HK-2 (cell line): ENCODE data around the gene OR2V2.
"Not testable (repeated sequence)": the region's sequence is repeated elsewhere in the genome, so short reads cannot be mapped to it uniquely, and the experiment has no call there.

ENCODE experiments used
- DNase-seq: peaks from one replicate; pipeline ENCODE4 v3.0.0-alpha.2; 2018; ENCODE audit not compliant: unreplicated experiment

The OR2V2 gene

GRCh38 chr5:181114844-181115778 is 32.3 kb upstream of the OR2V2 start:
- DNase-seq = peak; percentile 17

- no peak for DNase-seq
Measured at GRCh38 chr5:181118369-181118768, 29.0 kb upstream of the OR2V2 start.

GRCh38 chr5:181119105-181119504 is 28.3 kb upstream of the OR2V2 start:
- no peak for DNase-seq

- DNase-seq = no peak
Measured at GRCh38 chr5:181120306-181120705, 27.1 kb upstream of the OR2V2 start.

DNA sequence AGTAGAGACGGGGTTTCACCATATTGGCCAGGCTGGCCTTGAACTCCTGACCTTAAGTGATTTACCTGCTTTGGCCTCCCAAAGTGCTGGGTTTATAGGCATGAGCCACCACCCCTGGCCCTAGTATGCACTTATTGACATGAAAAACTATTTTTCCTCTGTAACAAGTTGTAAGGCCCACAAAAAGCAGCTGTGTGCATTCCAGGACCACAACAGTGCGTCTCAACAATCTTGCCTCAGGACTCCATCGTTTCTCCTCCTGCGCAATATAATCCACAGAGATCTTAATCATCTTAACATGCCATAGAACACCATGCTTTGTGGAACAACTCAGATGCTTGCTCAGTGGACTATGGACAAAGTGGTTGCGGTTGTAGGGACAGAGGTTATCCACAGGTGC is 26.6 kb upstream of the OR2V2 start:
- DNase-seq = no peak

GRCh38 chr5:181121675-181122561 is 25.5 kb upstream of the OR2V2 start:
- DNase-seq = no peak

GRCh38 chr5:181124526-181124925 is 22.9 kb upstream of the OR2V2 start:
- DNase-seq = no peak

- DNase-seq = no peak
Measured at GRCh38 chr5:181126841-181127240, 20.5 kb upstream of the OR2V2 start.

- DNase-seq = no peak
Measured at GRCh38 chr5:181127456-181127855, 19.9 kb upstream of the OR2V2 start.

DNA sequence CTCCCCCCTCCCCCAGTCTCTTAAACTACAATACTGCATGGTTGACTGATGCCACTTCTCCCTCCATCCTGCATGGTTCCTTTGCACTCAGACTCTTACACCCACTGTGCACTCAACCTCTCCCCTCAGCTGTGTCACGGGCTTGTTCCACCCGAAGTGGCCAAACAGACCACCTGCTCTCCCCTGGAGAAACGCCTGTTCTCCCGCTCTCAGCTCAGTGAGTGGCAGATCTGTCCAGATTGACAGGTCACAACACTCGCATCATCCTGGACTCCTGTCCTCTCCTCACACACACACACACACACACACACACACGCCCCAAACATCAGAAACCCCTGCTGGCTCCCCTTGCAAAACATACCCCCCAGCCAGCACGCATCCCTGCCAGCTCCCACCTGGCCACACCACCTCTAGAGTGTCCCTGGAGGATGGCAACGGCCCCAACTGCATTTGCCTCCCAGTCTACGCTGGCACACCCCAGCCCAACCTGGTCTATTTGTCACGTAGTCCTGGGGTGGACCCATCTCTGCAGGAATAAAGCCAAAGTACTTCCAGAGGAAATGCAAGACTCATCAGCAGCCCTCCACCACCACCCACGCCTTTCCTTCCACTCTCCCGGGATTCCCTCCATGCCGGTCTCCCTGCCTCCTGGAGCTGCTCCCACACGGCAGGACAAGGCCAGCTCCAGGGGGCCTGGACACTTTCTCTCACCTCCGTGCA is 19.3 kb upstream of the OR2V2 start:
- no peak for DNase-seq

DNA sequence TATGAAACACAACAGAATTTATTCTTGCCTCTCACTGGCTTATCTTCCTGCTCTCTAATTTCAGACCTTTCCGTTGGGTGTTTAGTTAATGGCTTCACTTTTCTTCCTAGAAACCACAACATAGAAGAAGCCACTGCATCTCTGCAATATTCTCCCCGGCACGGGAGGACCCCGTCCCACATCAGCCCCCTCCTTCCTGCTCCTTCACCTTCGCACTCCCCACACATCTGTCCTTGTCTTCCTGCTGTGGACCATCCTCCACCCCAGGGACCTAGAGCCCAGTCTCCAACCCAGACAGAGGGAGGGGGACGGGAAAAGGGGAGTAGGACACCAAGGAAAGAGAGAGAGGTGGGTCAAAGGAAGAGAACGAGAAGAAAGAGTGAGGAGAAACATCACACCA is 17.8 kb upstream of the OR2V2 start:
- no peak for DNase-seq

DNA sequence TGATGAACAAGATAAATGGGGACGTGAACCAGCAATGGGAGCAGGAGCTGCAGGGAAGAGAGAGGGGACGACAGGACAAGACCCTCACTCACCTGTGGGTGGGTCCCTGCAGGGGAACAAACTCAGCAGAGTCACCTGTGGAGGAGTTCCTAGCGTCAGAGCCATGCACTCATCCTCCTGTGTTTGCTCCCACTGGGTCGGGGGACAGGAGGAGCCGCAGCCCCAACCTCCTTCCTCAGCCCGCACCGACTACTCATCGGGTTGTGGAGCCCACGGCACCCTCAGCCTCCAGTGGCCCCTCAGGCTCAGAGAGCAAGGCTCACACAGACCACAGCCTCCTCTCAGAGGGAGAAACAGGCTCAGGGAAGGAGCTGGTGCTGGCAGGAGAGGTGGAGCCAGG is 17.3 kb upstream of the OR2V2 start:
- DNase-seq = not testable (repeated sequence)

GRCh38 chr5:181130832-181131496 is 16.4 kb upstream of the OR2V2 start, which contains the start of gene OR2V1:
Gene OR2V1, minus strand, starts transcription at chr5:181131169. Its CDS starts 5,865 bp downstream, at chr5:181125304.
- DNase-seq = no peak

DNA sequence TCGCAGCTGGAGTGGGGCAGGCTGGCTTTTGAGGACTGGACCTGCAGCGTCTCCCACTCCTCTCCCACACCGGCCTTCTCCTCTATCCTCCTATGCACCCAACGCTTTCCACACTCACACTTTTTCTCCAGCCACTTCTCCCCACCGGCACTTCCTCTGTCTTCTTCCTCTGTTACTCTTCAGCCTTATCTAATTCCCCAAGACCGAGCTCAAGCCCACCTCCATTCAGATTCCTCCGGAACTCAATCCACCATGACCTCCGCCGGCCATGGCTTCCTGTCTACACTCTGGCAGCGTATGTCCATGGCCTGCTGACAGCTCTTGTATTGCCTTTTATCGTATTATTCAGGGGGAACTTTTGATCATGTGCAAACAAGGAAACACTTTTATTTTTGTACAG is 15.9 kb upstream of the OR2V2 start:
- no peak for DNase-seq

DNA sequence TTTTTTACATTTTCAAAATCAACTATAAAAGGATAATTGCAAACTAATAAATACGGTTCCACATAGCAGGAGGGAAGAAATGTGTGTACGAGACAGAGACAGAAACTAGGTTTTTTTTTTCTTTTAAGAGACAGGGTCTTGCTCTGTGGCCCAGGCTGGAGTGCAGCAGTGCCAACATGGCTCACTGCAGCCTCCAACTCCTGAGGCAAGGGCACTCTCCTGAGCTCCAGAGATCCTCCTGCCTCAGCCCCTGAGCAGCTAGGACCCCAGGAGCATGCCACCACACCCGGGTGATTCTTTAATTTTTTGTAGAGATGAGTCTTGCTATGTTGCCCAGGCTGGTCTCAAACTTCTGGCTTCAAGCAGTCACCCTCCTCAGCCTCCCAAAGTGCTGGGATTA is 14.3 kb upstream of the OR2V2 start:
- no peak for DNase-seq

- DNase-seq = peak; percentile 23
Measured at GRCh38 chr5:181133610-181134231, 13.7 kb upstream of the OR2V2 start.

DNA sequence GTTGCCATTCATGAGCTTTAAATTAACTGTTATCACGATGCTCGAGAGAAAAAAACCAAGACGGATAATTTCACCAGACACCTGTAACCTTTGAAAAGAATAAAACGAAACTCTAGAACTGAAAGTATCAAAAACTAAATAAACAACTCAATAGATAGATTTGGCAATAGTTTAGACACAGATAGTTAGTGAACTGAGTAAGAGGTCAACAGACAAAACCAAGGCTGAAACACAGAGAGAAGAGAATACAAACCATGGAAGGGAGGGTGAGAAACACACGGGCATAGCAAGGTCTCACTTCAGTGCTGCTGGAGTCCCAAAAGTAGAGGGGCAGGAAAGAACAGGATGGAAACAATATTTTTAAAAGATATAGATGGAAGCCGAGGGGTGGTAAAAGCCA is 13.1 kb upstream of the OR2V2 start:
- DNase-seq = no peak

DNA sequence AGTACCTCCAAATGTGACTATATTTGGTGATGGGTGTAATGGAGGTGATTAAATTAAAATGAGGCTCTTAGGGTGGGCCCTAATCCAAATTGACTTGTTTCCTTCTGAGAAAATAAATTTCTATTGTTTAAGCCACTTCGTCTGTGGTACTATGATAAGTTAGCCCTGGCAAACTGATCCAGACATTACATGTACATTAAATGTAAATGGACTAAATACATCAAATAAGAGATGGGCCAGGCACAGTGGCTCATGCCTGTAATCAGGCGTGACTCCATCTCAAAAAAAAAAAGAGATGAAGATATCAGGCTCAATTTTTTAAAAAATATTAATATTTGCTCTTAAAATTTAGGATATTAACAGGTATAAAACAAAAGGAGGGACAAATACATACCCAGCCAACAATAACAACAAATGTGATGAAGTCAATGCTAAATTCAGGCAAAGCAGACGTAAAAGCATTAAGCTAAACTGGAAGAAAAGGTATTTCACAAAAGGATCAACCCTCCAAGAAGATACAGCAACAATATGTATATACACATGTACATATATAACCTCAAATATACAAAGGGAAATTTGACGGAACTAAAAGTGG is 10.9 kb upstream of the OR2V2 start:
- DNase-seq = no peak

- no peak for DNase-seq
Measured at GRCh38 chr5:181138258-181138657, 9.1 kb upstream of the OR2V2 start.

- no peak for DNase-seq
Measured at GRCh38 chr5:181140766-181141165, 6.6 kb upstream of the OR2V2 start.

DNA sequence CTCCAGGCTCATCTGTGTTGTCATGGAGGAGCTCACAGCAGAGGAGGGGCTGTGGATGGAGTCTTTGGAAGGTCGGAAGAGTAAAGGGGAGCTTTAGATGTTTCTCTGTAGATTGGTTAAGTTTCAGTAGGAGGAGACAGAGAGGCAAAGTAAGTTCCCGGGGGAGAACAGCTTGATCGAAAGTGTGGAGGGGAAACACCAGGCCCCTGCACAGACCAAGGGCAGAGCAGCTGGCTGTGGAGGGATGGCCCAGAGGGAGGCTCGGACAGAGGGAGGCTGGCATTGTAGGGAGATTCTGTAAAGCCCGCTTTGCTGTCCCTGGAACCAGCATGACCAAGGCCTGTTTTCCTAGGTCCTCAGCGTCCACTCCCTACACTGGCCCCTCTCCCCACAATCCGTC is 5.3 kb upstream of the OR2V2 start:
- DNase-seq = no peak
